22Rv1 (cell line): ENCODE results near the gene APLF.

Experiments
- CTCF ChIP-seq: fragments of 450-650 bp; IDR thresholded peaks from 2 replicates; pipeline ENCODE4 v1.5.1; 2017; ENCODE audit warnings: mild to moderate bottlenecking
- ZFX ChIP-seq: fragments of 450-650 bp; IDR thresholded peaks from 2 replicates; pipeline ENCODE4 v1.6.1; 2017; ENCODE audit warnings: antibody characterized with exemption, borderline replicate concordance

GRCh38 chr2:68478688-68479087 lies 11.3 kb downstream of the APLF start:
- TF ChIP-seq CTCF: no peak
- no peak for TF ChIP-seq ZFX
